RPMI8226 (cell line): Measurements from ENCODE around the gene MBP.
"Not testable (repeated sequence)": the region's sequence is repeated elsewhere in the genome, so short reads cannot be mapped to it uniquely, and the experiment has no call there.

Source experiments
- DNase-seq: peaks from one replicate; pipeline ENCODE4 v3.0.0-alpha.2; 2015

The MBP gene

GRCh38 chr18:76997951-76998808 lies 134.4 kb downstream of the MBP start:
- no peak for DNase-seq

DNA sequence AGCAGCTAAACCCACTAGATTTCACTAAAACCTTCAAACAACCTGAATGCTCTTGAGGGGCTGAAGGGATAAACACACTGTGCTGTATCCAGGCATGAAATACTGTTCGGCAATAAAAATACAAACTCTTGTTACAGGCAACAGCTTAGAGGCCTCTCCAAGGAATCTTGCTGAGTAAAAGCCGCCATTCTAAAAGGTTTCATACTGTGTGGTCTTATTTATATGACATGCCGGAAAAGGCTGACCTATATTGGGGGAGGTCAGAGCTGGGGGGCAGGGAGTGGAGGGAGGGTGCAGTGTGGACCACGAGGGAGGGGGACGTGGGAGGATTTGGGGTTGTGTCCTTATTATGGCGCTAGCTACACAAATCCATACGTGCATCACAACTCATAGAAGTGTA lies 136.2 kb downstream of the MBP start:
- no peak for DNase-seq

DNA sequence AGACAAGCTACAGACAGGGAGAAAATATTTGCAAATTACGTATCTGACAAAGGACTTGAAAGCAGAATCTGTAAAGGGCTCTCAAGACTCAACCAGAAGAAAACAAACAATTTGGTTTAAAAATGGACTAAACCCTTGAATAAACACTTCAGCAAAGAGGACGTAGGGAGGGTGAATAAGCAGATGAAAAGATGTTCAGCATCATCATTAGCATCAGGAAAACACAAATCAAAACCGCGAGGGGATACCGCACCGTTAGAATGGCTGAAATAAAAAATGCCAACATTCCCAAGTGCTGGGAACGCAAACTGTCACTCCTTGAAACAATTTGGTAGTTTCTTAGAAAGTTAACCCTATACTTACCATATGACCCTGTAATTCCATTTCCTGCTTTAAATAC lies 136.7 kb downstream of the MBP start:
- no peak for DNase-seq

- no peak for DNase-seq
These were observed 138.4 kb downstream of the MBP start for GRCh38 chr18:76994086-76994654.

DNA sequence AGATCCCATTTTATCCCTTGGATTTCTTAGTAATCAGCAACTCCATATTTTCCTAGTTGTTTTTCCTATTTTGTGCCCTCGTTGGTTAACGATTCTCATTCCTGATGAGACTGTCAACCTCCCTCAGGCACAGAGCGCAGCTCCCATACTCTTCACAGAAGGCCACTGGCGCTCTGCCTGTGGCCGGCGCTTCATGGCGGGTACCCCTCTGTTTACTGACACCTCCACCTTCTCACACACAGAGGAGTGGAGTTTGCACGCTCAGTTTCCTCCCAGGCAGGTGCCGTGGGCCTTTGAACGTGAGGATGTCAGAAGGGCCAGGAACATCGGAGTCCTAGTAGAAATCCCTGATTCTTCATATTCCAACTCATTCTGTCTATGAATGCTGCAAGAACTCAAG lies 139.0 kb downstream of the MBP start:
- no peak for DNase-seq

DNA sequence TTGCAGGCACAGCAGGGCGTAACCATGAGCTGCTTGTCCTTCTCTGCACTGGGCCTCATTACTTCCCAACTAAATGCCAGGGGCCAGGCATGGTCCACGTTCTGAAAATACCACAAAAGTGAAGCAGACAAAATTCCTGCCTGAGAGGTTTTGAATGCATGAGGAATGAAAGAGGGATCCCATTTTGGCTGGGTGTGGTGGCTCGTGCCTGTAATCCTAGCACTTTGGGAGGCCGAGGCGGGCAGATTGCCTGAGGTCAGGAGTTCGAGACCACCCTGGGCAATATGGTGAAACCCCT lies 139.5 kb downstream of the MBP start:
- no peak for DNase-seq

DNA sequence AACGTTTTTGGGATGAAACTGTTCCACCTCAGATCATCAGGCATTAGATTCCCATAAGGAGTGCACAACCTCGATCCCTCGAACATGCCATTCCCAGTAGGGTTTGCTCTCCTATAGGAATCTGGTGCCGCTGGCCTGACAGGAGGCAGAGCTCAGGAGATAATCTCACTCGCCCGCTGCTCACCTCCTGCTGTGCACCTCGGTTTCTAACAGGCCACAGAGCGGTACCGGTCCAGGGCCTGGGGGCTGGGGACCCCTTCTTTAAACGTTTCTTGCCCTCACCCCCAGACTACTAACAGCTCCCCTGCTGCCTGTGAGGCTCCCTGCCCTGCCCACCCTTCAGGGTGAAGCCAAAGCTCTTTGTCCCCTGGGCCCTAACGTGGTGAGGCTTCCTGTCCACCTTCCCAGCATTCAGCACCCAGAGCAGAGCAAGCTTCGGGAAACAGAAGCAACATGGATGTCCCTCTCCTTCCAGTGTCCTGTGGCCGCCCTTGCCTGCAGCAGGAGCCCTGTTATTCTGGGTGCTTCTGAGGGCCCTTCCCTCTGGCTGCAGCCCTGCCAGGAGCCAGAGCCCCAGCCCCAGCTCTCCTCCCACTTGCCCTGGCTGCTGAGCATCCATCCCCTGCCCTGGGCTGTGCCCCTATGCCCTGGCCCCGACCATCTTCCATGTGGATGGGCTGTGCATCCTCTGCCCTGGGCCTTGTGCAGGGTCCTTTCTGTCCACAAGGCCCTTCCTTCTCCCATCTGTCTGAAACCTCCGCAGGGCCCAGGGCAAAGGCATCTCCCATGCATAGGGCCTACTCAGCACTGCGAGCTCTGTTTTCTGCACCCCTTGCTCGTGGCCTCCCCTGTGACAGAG lies 140.1 kb downstream of the MBP start:
- DNase-seq, result no peak

- DNase-seq, result no peak
These were observed 141.4 kb downstream of the MBP start for GRCh38 chr18:76991021-76991688.

DNA sequence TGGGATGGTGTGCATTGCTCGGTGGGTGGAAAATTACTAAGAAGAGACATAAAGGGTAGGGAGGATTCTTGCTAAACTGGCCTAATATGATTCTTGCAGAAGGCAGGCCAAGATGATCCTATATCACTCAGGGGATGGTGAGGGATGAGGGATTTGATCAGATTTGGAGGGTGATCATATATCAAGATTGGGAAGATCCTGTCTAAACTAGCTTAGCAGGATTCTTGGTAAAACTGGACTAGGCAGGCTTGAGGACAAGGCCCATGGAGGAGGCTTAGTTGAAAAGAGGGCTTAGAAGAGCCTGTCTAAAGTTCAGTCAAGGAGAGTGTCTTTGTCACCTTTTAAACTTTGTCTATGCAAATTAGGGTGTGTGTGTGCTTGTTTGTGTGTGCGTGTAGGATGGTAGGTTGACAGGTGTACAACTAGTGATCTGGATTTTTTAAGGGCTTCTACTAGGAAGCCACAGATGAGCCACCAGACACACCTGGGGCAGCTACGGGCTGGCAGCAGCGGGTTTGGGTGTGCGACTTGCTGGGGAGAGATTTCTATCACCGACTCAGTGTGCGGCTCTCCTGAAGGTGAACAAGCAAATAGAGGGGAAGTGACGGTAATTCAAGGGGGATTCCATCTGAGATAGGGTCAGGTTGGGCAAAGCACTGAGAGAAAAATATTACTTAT lies 142.1 kb downstream of the MBP start:
- not testable (repeated sequence) for DNase-seq

- DNase-seq, result no peak
These were observed 142.9 kb downstream of the MBP start for GRCh38 chr18:76989647-76990190.

DNA sequence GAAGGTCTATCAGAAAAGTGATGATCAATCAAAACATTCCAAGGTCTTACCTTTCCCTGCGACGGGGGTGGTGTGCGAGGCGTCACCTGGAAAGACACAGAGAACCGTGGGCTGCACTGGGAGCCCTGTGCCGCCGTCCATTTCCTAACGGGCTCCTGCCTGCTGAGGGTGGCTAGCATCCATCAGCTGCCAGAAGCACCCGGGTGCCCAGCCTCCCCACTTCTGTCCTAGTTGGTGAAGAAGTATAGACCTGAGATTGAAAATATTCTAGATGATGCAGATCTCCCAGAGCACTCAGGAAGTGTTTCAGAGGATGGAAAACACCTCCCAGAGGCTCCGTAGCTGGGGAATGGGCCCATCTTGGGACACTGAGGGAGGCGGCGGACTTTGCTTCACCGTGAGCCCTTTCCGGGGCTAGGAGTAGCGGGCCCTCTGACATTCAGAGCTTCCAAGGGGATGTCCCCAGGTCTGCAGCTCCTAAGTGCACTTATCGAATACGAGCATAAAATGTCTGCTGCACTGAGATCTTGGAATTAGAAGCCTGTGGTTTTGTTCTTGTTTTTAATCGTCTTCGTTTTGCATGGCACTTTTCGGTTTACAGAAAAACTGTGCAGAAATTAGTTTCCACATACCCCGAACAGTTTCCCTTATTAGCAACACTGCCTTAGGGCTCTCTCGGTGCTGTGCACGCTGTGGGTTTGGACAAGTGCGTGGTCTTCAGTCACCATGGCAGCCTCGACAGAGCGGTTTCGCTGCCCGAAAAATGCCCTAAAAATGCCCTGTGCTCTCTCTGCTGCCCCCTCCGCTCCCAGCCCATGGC lies 143.5 kb downstream of the MBP start:
- DNase-seq, result no peak

DNA sequence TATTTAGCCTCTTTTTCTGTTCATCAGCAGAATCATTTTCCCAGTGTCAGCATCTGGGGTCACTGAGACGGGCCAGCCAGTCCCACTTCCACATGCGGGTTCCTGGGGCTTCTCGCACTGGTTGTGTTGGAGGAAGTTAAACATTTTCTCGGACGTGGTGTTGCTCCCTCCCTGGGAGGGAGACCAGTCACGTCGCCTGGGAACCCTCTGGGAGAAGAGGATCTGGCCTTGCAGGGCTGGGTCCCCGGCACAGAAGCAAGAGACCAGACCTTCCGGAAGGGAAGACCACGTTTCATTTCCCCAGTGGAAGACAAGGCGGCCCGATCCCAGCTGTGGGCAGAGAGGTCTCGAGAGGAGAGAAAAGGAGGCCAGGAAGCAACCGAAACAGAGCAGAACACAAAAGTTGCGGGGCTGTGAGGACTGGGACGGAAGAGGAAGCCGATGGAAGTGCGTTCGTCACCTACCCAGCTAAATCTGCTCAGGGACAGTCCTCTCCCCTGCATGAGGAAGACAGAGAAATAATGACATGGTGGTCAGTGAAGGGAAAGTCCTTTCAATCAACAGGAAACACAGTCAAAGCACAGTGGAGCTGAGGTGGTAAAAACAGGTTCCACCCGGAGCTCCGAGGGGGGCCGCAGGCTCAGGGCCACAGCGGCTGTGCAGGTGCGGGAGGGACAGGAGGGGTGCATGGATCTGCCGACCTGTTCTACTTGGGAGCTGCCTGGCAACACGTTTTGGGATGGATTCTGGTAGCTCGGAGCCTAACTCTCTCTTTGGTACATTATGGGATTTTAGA lies 144.4 kb downstream of the MBP start:
- DNase-seq, result no peak

DNA sequence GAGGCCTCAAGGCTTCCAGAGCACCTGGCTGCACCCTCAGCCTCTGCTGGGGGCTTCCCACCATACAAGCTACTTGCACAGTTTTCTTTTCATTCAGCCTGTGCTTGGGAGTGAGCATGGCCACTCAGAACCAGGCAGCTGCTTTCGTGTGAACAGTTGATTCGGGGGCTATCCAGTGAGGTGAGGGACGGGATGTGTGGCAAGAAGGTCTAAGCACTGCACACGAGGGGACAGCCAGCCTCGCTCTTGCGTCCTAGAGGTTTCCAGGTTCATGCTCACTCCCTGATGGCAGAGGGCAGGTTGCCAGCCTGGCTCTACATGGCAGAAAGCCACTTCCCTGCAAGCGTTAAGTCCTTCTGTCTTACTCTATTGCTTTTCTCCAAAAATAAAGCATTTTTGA lies 146.2 kb downstream of the MBP start:
- no peak for DNase-seq

- no peak for DNase-seq
These were observed 146.7 kb downstream of the MBP start for GRCh38 chr18:76985951-76986236.

DNA sequence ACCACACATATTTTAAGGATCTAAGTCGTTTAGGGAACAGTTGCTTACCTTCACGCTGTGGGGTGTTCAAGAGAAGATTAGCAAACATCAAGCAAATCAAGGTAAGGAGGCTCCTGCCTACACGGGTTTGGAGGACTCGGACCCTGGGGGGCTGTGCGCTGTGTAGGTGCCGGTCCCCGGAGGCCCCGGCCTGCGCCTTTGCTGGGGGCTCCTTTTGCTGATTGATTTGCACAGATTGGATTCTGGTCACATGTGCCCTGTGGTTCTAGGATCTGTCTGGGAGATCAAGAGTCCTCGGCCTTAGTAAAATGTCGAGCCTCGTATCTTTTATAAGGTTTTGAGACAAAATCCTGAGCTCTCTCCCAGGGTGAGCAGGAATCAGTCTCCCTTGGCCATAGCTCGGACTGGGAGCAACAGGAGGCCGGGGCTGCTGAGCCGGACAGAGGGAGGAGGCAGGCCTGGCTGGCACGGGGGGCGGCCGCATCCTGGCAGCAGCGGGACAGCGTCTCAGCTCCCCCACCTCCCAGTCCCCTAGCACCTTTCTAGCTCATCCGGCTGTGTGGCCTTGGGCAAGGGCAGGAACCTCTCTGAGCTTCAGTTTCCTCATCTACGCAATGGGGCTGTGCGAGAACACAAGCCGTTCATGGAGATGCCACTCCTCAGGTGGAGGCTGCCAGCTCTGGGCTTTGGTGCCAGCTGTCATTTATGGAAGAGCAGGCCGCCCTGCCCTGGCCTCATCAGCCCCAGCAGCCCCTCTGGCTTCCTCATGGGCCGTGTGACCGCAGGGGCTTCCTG lies 147.2 kb downstream of the MBP start:
- no peak for DNase-seq

GRCh38 chr18:76984193-76985155 lies 148.1 kb downstream of the MBP start:
- DNase-seq, result no peak

GRCh38 chr18:76983613-76984051 lies 149.0 kb downstream of the MBP start:
- DNase-seq, result no peak

DNA sequence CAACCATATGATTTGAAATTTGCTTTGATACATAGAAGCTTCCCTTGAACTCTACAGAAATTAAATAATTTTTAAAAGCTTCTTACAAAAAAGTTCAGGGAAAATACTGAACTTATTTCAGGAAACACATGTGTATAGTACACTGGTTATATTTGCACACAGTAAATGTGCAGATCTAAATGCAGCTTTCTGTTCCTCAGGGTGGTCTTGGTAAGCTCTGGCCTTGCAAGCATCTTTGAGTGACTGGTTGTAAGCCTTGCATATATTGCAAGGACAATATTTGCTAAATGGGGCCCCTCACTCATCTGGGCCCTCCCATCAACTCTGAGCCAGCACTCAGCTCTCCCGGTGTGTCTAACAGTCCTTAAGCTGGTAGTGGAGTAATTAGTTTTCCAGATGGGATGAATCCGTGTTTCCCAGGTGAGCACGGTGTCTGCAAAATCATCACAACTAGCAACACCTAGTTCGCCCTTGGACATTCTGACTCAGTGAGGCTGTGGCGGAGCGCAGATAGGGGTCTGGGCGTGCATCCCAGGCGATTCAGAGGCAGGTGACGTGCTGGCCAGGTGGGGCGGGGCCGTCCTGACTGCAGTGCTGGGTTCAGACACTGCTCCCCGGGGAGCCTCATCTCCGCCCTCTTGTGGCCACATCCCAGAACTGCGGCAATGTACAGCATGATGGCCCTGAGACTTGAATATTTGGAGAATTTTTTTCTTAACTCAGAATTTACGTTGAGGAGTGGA lies 149.6 kb downstream of the MBP start:
- DNase-seq, result peak; percentile 91
